Stimulated activated naive CD8-positive, alpha-beta T cell treated with anti-CD3 and anti-CD28 coated beads, Interleukin-15, Interleukin-2, amounts not matched to agents 100 U/mL and 50 U/mL, for 24 hours (primary cell): ENCODE results near the gene CLCN1.

Experiments used
- ATAC-seq: fragments of 150-1000 bp; cut with Tn5 transposase; one replicate; pipeline ENCODE4 v1.10.0; 2021
- DNase-seq: peaks from one replicate; pipeline ENCODE4 v3.0.0; 2021

The CLCN1 gene

DNA sequence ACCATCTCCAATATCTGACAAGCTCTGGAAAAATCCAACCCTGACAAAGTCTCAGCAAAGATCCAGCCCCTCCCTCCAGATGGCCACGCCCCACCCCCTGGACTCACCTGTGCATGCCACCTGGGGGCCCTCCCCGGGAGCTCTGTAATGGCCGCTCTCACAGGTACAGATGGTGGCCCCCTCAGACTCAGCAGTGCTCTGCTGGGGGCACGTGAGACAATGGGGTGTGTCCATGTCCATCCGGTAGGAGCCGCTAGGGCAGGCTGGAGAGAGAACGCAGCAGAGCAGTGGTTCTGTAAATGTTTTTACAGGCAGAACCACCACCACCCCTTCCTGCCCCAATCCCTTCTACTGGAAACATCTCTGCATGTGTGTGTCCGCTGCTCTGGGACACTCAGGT is 83.2 kb downstream of the CLCN1 start:
- DNase-seq (no peak), ATAC-seq (no peak)

DNA sequence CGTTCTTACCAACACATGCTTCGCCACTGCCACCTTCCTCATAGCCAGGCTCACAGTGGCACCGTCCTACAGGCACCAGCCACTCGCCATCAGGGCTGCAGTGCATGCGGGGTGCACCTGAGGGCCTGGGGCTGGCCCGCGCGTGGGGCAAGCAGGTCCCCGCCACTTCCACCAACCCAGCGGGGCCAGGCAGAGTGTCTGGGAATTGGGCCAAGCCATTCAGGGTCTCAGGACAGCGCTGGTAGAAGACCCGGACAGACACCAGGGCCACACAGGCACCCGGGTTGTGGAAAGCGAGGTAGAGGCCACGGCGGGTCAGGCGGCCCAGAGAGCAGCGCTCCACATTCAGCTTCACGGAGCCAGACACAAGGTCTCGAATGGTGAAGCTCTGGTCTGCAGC is 83.7 kb downstream of the CLCN1 start:
- DNase-seq (no peak), ATAC-seq (no peak)

DNA sequence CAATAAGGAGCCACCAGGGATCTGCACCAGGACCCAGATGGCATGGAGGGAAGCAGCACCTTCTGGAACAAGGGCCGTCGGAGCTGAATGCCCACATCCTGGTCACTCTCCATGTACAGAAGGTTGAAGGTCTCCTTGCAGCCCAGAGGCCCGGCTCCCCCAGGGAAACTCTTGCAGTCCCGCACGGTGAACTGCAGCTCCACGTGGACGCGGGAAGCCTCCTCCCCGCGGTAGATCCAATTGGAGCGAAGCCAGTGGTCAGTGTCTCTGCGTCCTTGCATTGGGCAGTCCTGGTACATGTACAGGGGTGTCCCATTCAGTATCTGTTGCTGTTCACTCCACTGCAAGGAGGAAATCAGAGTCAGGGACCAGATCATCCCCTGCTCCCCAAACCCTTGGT is 85.4 kb downstream of the CLCN1 start:
- DNase-seq, result no peak
- ATAC-seq, result no peak
